GM21360 (cell line): Measurements from ENCODE around the gene PSMG3.
A peak's percentile ranks its signal among the peaks of the same experiment; 100 is the strongest.
"Not testable (repeated sequence)": the region's sequence is repeated elsewhere in the genome, so short reads cannot be mapped to it uniquely, and the experiment has no call there.

ENCODE experiments used
- ATAC-seq: cut with Tn5 transposase; IDR thresholded peaks from one replicate; pipeline ENCODE4 v1.9.1; 2021; ENCODE audit warnings: mild to moderate bottlenecking, moderate library complexity; ENCODE audit not compliant: unreplicated experiment

The PSMG3 gene

GRCh38 chr7:1536455-1536742 is 33.4 kb downstream of the PSMG3 start:
- no peak for ATAC-seq

GRCh38 chr7:1535701-1536454 is 34.0 kb downstream of the PSMG3 start:
- ATAC-seq, result no peak

GRCh38 chr7:1535100-1535458 is 34.8 kb downstream of the PSMG3 start:
- ATAC-seq, result no peak

GRCh38 chr7:1534330-1535099 is 35.3 kb downstream of the PSMG3 start:
- ATAC-seq, result no peak

GRCh38 chr7:1533547-1534329 is 36.1 kb downstream of the PSMG3 start:
- ATAC-seq, result no peak

GRCh38 chr7:1533255-1533546 is 36.6 kb downstream of the PSMG3 start:
- ATAC-seq, result no peak

GRCh38 chr7:1532456-1533254 is 37.2 kb downstream of the PSMG3 start:
- no peak for ATAC-seq

- no peak for ATAC-seq
Measured at GRCh38 chr7:1531979-1532455, 37.8 kb downstream of the PSMG3 start.

- ATAC-seq, result peak; percentile 21
Measured at GRCh38 chr7:1531263-1531978, 38.4 kb downstream of the PSMG3 start.

GRCh38 chr7:1530946-1531262 is 38.9 kb downstream of the PSMG3 start:
- peak; percentile 18 for ATAC-seq

- no peak for ATAC-seq
Measured at GRCh38 chr7:1529383-1530116, 40.3 kb downstream of the PSMG3 start.

GRCh38 chr7:1526271-1526754 is 43.5 kb downstream of the PSMG3 start:
- ATAC-seq, result no peak

- ATAC-seq, result no peak
Measured at GRCh38 chr7:1525409-1525808, 44.4 kb downstream of the PSMG3 start.

- no peak for ATAC-seq
Measured at GRCh38 chr7:1523844-1524243, 46.0 kb downstream of the PSMG3 start.

- no peak for ATAC-seq
Measured at GRCh38 chr7:1523208-1523607, 46.6 kb downstream of the PSMG3 start.

GRCh38 chr7:1521456-1521855 is 48.4 kb downstream of the PSMG3 start:
- no peak for ATAC-seq

- ATAC-seq, result no peak
Measured at GRCh38 chr7:1520539-1521234, 49.1 kb downstream of the PSMG3 start.

- ATAC-seq, result not testable (repeated sequence)
Measured at GRCh38 chr7:1519322-1519922, 50.4 kb downstream of the PSMG3 start.
